NCI-H1092 (cell line): Measurements from ENCODE around the gene ADAM12.
"Not testable (repeated sequence)": the region's sequence is repeated elsewhere in the genome, so short reads cannot be mapped to it uniquely, and the experiment has no call there.

Experiments
- DNase-seq: peaks from one replicate; lab custom pipeline; 2025; lab: John Stamatoyannopoulos, UW

Gene ADAM12

GRCh38 chr10:126054191-126054590 is 334.1 kb downstream of the ADAM12 start:
- DNase-seq, result no peak

- DNase-seq, result no peak
These were observed 336.1 kb downstream of the ADAM12 start for GRCh38 chr10:126052171-126052570.

- no peak for DNase-seq
These were observed 338.2 kb downstream of the ADAM12 start for GRCh38 chr10:126049759-126050700.

GRCh38 chr10:126047749-126048148 is 340.5 kb downstream of the ADAM12 start:
- DNase-seq, result not testable (repeated sequence)

GRCh38 chr10:126046831-126047230 is 341.4 kb downstream of the ADAM12 start:
- DNase-seq, result no peak

GRCh38 chr10:126045861-126046260 is 342.4 kb downstream of the ADAM12 start:
- DNase-seq, result no peak

GRCh38 chr10:126043389-126043788 is 344.9 kb downstream of the ADAM12 start:
- DNase-seq, result no peak

GRCh38 chr10:126042906-126043305 is 345.4 kb downstream of the ADAM12 start:
- no peak for DNase-seq

GRCh38 chr10:126042354-126042753 is 345.9 kb downstream of the ADAM12 start:
- DNase-seq, result no peak

- no peak for DNase-seq
These were observed 346.5 kb downstream of the ADAM12 start for GRCh38 chr10:126041804-126042231.

GRCh38 chr10:126041117-126041516 is 347.2 kb downstream of the ADAM12 start:
- DNase-seq, result no peak

- no peak for DNase-seq
These were observed 350.3 kb downstream of the ADAM12 start for GRCh38 chr10:126037946-126038345.

- DNase-seq, result no peak
These were observed 351.8 kb downstream of the ADAM12 start for GRCh38 chr10:126036515-126036914.

GRCh38 chr10:126034586-126034985 is 353.7 kb downstream of the ADAM12 start:
- no peak for DNase-seq

- no peak for DNase-seq
These were observed 358.3 kb downstream of the ADAM12 start for GRCh38 chr10:126029999-126030398.

GRCh38 chr10:126027692-126028091 is 360.6 kb downstream of the ADAM12 start:
- no peak for DNase-seq

GRCh38 chr10:126022841-126023240 is 365.4 kb downstream of the ADAM12 start:
- DNase-seq, result no peak

- DNase-seq, result no peak
These were observed 366.3 kb downstream of the ADAM12 start for GRCh38 chr10:126021833-126022500.

- no peak for DNase-seq
These were observed 370.2 kb downstream of the ADAM12 start for GRCh38 chr10:126017961-126018560.

- no peak for DNase-seq
These were observed 371.4 kb downstream of the ADAM12 start for GRCh38 chr10:126016882-126017281.

GRCh38 chr10:126016156-126016805 is 372.0 kb downstream of the ADAM12 start:
- no peak for DNase-seq

GRCh38 chr10:126015413-126015812 is 372.9 kb downstream of the ADAM12 start:
- no peak for DNase-seq
